HG03159 (cell line): Measurements from ENCODE around the gene PRLR.
"Not testable (repeated sequence)": the region's sequence is repeated elsewhere in the genome, so short reads cannot be mapped to it uniquely, and the experiment has no call there.

Experiments used
- ATAC-seq: cut with Tn5 transposase; IDR thresholded peaks from one replicate; pipeline ENCODE4 v1.9.1; 2021; ENCODE audit warnings: mild to moderate bottlenecking, moderate library complexity; ENCODE audit not compliant: unreplicated experiment

PRLR gene

GRCh38 chr5:35133186-35133585, 97.1 kb downstream of the PRLR start:
- no peak for ATAC-seq

- ATAC-seq = no peak
Measured at GRCh38 chr5:35131723-35132122, 98.6 kb downstream of the PRLR start.

GRCh38 chr5:35129921-35130485, 100.3 kb downstream of the PRLR start:
- ATAC-seq = no peak

- ATAC-seq = no peak
Measured at GRCh38 chr5:35129276-35129675, 101.0 kb downstream of the PRLR start.

GRCh38 chr5:35127006-35127405, 103.3 kb downstream of the PRLR start:
- ATAC-seq = no peak

GRCh38 chr5:35125746-35126145, 104.5 kb downstream of the PRLR start:
- no peak for ATAC-seq

GRCh38 chr5:35124932-35125331, 105.4 kb downstream of the PRLR start:
- ATAC-seq = no peak

- no peak for ATAC-seq
Measured at GRCh38 chr5:35122819-35123218, 107.5 kb downstream of the PRLR start.

GRCh38 chr5:35120715-35121114, 109.6 kb downstream of the PRLR start:
- ATAC-seq = no peak

GRCh38 chr5:35117967-35118366, 112.3 kb downstream of the PRLR start:
- no peak for ATAC-seq

GRCh38 chr5:35115920-35116319, 114.4 kb downstream of the PRLR start:
- ATAC-seq = no peak

- ATAC-seq = no peak
Measured at GRCh38 chr5:35114698-35115097, 115.6 kb downstream of the PRLR start.

- no peak for ATAC-seq
Measured at GRCh38 chr5:35112300-35112699, 118.0 kb downstream of the PRLR start.

- not testable (repeated sequence) for ATAC-seq
Measured at GRCh38 chr5:35104550-35104949, 125.7 kb downstream of the PRLR start.

- ATAC-seq = no peak
Measured at GRCh38 chr5:35103637-35104299, 126.5 kb downstream of the PRLR start.

GRCh38 chr5:35101720-35102119, 128.6 kb downstream of the PRLR start:
- ATAC-seq = not testable (repeated sequence)

GRCh38 chr5:35101016-35101415, 129.3 kb downstream of the PRLR start:
- no peak for ATAC-seq

- ATAC-seq = no peak
Measured at GRCh38 chr5:35098214-35098613, 132.1 kb downstream of the PRLR start.

- ATAC-seq = no peak
Measured at GRCh38 chr5:35096932-35097331, 133.4 kb downstream of the PRLR start.

- ATAC-seq = no peak
Measured at GRCh38 chr5:35096216-35096615, 134.1 kb downstream of the PRLR start.

- no peak for ATAC-seq
Measured at GRCh38 chr5:35095366-35095765, 134.9 kb downstream of the PRLR start.

GRCh38 chr5:35094948-35095347, 135.3 kb downstream of the PRLR start:
- ATAC-seq = no peak

GRCh38 chr5:35092703-35093102, 137.6 kb downstream of the PRLR start:
- ATAC-seq = no peak
